ENCODE measurements around the gene STK35.

GRCh38 chr20:2138396-2138795 is 36.8 kb downstream of the STK35 start:
- no peak for TF ChIP-seq CTCF (conservative IDR thresholded peaks at IDR 0.05; ENCODE audit: low read depth, low read length)
- no peak for TF ChIP-seq EZH2 (IDR thresholded peaks at IDR 0.05; ENCODE audit: low read length, unreplicated experiment)
- no peak for TF ChIP-seq EZH2phosphoT487 (IDR thresholded peaks at IDR 0.05; ENCODE audit: borderline replicate concordance, low read length)
